ENCODE results near the gene RREB1.

Gene RREB1

DNA sequence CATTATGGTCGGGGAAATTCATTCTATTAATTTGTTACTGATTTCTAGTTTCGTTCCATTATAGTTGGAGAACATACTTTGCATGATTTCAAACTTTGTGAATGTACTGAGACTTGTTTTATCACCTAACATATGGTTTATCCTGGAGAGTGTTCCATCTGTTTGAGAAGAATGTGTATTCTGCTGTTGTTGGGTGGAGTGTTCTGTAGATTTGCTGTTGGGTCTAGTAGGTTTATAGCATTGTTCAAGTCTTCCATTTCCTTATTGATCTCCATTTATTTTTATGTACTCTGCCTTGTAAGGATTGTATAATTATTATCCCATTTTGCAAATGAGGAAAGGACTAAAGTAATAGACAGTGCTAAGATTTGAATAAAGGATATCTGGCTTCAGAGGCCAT, 85.4 kb downstream of the RREB1 start:
- DNase-seq (ENCODE audit: low spot score), result no peak

DNA sequence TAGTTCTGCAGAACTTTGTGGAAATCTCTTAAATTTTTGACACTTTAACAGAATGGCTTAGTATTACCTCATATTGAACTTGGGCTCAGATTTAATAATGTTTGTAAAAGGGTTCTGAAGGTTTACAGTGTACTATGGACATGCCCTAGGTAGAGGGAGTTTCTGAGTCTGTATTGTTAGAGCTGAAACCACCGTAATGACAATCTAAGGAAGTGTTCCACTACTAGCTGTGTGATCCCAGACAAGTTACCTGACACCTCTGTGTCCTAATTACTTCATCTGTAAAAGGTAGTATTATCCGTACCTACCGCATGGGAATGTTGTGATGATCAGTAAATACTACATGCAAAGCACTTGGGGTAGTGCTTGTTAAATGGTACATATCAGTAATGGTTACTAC, 86.9 kb downstream of the RREB1 start:
- no peak for DNase-seq (ENCODE audit: low spot score)

DNA sequence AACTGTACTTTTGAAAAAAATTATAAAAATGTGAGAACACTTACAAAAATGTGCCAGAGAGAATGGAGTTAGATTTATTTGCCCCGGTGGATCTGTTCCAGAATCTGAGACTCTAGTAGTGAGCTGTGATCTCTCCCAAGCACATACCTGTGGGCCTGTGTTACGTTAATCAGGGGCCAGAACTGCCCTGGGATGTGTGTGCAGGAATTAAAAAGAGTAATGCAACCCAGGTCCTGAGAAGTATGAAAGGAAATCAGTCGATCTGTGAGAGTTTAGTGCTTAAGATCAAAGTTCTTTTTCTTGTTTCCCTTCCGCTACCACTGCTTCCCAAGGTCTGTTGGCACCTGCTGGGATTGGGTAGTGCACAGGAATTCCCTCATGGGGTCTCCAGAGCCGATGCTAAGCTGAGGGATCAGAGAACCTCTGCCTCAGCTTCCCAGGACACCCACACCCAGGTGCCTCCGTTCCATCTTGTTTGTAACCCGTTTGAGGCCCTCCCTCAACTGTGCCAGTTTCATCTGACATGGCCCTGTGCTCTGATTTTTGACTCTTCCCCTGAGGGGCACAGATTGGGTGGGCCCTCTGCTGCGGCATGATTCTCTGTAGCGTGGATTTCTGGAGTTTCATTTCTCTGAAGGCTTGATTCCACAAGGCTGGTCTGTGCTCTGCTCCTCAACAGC, 87.7 kb downstream of the RREB1 start:
- no peak for DNase-seq (ENCODE audit: low spot score)

DNA sequence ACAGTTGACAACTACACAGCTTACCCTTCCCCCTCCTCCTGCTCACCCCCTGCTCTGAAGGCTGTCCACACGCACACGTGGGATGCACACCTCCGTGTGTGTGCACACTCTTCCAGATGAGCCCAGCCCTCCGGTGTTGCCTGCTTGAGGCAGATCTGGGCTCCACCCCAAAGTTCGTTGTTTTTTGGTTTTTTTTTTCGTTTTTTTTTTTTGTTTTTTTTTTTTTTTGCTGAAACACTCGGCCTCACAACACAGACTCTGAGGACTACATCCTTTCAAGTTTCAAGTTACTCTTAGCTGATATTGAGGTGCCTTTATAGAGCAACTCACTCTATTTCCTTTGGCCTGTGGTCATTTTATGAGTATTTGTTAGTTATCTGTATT, 88.2 kb downstream of the RREB1 start:
- no peak for DNase-seq (ENCODE audit: low spot score)

DNA sequence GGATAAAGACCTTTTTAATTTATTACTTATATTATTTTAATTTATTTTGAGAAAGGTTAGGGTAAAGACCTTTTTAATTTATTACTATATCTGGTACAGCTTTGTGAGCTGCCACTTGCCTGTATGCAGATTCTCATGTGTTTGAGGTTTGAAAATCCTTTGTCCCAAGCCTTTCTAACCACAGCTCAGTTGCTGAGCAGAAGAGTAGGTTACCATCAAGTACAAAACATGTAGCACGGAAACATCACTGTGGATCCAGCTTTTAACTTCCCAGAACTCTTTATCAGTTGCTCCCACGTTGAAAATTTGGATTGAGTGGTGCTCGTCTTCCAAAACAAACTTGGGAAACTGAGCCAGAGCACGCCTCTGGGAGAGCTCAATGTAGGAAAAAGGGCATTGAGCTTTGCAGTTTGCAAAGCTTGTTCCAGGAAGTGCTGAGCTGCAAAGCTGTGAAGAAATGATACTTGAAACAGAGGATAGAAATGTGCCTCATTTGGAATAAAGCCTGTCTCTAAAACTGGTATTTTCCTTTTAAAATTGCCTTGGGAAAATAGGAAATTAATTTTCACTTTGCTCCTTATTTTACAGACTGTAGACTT, 89.0 kb downstream of the RREB1 start:
- DNase-seq (ENCODE audit: low spot score), result no peak

DNA sequence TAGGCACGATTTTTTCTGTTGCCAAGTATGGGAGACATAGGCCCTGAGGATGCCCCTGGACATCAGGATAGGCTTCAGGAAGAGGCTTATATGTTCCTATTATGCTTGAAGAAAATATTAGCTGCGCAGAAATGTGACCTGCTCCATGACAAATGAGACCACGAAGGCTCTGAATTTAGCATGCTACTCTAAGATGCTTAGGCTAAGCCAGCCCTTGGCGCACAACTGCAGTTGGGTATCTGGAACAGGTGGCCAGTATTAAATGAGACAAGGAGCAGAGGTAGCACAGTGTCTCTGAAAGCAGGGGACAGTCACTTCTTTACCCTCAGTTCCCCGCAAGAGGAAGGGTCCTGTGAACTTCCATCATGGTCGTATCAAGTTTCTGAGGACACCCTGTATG, 90.0 kb downstream of the RREB1 start:
- DNase-seq (ENCODE audit: low spot score), result no peak

DNA sequence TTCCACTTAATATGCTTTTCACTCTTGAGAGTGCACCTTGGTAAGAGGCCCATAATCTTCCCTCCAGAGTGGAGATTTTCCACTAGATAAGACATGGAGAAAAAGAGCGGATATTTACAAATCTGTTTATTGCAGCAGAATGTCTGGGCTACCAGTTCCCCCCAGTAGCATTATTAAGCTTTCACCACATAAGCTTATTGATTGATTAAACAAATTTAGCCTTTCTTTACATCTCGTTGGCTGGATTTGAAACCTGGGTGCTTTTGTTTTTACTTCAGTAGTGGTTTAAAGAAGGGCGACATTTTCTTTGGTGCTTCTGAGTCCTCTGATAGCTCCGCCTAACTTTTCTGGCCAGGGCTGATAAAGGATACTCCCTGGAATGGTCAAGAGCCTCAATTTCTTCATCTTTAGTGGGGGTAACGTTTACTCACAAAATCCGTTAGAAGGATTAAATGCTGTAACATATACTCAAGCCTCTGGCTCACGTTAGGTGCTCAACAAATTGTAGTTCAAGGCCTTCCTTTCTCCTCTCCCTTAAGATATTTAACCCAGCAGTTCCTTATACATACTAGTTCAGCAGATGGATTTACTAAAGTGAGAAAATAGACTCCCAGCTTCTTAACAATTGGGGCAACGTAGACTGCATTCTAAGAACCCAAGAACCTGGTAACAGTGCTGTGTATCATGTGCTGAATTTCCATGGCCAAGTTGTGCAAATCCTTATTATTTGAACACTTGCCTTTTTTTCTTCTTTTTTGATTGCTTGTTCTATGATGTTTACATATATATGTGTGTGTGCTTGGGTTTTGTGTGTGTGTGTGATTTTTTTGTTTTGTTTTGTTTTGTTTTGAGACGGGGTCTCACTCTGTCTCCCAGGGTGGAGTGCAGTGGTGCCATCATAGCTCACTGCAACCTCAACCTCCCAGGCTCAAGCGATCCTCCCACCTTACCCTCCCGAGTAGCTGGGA, 91.4 kb downstream of the RREB1 start:
- no peak for DNase-seq (ENCODE audit: low spot score)

DNA sequence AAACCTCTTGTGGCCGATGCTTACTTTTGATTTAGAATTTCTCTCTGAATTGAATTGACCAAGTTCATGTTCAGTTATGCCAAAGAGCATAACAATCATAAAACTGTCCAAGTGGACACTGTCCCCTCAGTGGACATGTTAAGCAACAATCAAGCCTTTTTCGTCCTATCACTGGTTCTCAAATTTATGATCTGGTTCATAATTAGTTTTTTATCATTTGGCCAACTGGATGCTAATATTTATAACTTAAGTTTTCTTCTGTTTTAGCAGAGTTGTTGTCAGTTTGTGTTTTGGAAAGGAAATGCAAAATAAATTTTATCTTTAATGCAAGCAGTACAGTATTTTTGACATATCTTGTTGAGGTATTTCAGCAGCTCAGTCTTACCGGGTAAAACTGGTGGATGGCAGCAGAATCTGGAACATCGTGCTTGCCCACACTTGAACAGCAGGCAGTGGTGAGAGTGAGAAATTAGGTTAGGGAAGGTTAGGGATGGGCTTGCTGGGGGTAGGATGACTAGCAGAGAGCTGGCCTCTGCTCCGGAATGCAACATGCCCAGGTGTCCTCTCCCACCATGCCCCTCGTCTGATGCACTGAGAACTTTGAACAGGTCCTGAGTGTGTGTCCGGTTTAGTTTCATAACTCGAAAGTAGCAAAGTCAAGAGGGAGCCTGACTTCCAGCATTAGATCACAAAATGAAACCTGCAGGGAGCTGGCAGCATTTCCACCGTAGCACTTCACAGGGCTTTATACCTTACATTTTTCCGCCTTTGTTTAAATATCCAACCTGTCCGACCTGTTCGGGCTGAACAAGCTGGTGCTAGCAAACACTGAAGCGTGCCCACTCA, 93.1 kb downstream of the RREB1 start:
- DNase-seq (ENCODE audit: low spot score), result no peak

DNA sequence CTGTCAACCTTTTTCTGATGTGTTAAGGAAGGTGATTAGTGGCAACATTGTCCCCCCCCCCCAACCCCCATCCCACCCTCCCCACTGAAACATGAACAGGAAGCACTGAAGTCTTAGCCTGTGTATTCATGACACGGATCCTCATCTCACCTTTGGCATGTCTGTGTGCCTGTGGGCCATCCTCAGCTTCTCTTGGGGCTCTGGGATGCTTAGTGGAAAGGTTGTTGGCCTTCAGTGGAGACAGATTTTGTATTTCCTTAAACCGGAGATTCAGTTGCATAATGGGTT, 93.6 kb downstream of the RREB1 start:
- no peak for DNase-seq (ENCODE audit: low spot score)

DNA sequence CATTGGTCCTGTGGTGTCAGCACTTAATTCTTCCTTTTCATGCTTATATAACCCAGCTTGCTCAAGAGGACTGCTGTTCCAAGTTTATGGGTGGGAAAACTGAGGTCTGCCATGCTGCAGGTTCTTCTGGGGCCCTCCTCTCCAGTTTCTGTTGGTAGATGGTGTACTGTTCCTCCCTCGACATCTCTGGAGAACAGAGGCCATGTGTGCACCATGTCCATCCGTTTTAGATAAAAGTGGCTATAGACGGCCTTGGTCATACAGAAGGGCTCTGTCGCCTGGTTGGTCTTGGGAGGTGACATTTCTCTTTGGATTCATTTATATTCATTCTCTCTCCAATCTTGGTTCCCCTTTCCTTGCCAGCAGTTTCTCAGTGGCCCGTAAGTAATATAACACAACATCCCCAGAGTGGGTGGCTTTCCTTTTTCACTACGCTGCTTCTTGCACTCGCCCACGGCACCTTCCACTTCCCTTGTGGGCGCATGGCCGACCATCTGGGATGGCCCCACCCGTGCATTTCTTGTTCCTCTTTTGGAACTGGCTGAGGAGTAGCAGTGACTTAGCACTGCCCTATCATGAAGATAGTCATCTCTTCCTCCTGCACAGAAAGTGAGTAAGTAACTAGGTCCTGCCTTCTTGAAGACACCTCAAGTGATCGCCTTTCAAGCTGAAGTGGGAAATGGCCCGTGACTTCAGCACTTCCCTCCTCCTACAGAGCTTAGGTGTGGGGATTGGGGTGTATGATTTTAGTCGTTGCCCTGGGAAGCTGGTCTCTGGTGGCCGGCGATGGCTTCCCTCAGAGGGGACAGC, 94.2 kb downstream of the RREB1 start:
- DNase-seq (ENCODE audit: low spot score), result no peak

DNA sequence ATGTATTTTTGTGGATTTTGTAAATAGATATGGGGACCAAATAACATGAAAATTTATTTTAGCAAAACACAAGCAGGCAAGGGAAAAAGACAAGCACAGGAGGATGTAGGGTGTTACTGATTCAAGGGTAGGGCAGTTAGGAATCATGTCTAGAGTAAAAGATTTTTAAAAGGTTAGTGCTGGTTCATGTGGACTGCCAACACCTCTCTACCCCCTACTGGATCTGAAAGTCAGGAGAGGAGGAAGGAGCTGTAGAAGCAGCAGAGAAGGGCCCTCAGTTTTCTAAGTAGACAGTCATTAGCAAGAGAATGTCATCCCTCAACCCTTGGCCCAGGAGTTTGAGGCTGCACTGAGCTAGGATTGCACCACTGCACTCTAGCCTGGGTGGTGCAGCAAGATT, 95.2 kb downstream of the RREB1 start:
- DNase-seq (ENCODE audit: low spot score), result no peak

DNA sequence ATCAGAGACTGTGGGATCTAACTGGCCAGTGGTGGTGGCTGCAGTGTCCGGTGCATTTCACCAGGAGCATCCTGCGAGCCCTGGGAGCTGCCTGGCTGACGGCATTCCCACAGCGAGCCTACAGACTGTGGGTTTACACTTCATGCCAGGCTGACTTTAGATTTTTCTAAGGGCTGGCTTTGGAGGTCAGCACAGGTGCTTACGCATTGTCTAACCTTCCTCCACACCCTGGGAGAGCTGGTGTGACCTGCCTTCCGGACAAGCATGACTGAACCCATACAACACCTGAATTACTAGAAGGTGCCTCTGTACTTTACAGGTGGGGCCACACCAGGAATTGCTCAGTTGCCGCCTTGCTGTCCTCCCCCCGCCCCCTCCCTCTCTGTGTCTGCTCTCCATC, 96.2 kb downstream of the RREB1 start:
- DNase-seq (ENCODE audit: low spot score), result no peak

DNA sequence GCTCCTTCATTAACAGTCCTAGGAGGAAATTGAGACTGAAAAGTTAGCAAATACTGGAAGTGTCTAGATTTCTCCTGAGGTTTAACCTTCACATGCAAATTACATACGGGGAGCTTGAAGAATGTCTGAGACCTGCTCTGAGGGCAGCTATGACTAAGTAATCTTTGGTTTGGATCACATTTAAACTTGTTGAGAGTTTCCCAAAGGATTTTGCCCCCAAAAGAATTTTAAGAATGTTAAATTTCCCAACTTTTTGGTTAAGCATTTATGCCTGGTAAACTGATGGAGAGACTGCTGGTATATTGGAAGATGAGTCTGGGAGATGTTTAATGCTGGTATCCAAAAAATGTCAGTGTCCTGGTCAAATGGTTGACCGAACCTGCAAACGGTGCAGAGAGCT, 97.0 kb downstream of the RREB1 start:
- no peak for DNase-seq (ENCODE audit: low spot score)

DNA sequence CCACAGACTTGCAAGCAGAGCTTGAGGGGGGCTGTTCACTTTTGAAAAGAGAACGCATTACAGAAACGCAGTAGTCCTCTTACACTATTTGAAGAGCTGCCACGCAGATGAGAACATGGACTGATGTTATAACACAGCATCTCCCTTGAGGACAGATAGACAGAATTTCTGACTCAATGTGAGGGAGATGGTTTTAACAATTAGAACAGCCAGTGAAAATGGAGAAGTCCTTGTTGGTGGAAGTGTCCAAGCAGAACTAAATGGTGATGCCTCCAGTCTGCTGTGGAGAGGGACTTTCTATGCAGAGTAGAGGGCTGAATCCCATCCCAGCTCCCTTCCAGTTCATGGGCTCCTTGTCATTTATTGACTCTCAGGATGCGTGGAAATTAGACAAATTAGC, 100.0 kb downstream of the RREB1 start:
- DNase-seq (ENCODE audit: low spot score), result no peak

DNA sequence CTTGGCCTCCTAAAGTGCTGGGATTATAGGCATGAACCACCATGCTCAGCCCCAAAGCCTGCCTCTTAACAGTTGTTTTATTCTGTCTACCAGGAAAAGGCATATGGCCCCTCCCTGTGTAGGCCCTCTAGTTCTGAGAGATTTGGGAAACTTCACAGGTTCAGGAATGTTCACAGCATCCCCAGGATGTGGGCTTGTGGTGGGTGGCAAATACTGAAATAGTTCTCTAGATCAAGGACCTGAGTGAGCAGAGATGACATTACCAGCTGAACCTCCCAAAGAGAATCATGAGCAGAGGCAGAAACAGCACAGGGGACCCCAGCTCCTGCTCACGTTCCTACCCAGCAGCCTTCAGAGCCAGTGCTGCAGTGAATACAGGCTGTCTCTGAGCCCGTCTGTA, 105.7 kb downstream of the RREB1 start:
- DNase-seq (ENCODE audit: low spot score), result no peak

DNA sequence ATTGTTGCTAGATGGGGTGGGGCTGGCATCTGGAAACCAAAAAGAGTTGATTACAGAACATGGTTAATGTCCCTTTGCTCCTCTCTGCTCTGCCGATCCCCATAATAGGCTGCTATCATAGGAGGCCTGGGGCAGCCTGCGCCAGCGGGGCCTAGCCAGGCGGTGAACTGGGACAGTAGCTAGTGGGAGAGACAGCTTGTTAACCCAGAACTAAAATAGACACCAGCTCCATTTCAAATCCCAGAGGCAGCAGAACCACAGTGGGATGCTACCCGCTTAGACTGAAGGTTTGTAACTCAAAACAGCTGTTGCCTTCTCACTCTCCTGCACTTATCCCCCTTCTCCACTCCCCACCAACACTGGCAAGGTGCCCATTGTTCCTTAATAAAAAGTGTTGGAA, 106.7 kb downstream of the RREB1 start:
- DNase-seq (ENCODE audit: low spot score), result no peak

DNA sequence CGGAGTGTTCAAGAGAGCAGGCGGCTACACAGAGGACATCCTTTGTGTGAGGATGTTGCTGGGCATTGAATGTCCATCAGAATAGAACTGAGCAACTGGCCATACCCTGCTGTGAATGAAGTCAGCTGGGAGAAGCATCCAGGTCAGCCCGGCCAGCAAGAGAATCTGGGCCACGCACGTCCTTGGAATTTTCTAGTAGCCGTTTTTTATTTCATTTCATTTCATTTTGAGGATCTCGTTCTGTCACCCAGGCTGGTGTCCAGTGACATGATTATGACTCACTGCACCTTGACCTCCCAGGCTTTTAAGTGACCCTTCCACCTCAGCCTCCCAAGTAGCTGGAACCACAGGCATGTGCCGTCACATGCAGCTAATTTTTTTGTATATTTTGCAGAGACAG, 107.4 kb downstream of the RREB1 start:
- DNase-seq (ENCODE audit: low spot score), result no peak

DNA sequence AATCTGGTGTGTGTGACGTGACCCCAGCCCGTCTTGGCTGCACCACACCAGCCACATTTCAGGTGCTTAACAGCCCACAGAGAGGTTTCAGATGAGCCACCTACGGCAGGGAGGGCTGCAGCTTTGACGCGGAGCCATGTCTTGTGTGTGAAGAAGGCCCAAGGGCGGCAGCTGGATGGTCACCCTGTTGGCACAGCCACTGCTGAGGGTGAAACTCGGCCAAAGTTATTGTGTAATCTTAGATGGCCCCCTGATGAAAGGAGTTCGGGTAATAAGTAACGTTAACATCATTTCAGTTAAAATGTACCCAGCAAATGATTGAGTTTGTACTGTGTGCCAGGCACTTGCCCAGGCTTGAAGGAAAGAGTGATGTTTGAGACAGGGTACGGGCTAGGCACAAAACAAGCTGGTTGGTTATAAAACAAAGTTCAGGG, 108.1 kb downstream of the RREB1 start:
- no peak for DNase-seq (ENCODE audit: low spot score)

DNA sequence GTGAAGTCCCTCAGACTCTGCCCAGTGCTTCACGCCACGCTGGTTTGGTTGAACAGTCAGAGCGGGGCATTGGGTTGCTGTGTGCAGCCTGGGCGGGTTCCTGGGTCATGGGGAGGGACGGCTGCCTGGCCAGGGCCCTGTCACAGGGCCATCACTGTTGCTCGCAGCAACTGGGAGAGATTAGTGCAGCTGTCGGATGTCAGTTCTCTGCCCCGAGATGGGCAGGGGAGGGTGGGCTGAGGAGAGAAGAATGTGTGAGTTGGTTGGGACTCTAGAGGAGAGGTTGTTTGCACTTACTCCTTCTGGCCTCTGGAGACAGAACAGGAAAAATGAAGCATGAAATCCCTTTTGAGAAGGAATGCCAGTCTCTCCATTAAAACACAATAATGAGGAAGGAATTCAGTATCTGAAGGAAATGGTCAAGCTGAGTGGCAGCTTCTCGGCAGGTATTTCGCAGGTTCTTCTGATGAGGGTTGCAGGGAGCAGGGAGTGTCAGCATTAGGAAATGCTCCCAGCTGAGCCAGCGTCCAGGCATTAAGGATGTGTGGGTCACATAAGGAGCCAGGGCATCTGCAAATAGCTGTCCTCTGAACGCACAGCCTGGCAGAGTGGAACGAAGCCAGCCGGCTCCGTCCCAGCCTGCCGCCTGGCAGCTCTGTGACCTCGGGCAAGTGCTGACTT, 109.3 kb downstream of the RREB1 start:
- no peak for DNase-seq (ENCODE audit: low spot score)

DNA sequence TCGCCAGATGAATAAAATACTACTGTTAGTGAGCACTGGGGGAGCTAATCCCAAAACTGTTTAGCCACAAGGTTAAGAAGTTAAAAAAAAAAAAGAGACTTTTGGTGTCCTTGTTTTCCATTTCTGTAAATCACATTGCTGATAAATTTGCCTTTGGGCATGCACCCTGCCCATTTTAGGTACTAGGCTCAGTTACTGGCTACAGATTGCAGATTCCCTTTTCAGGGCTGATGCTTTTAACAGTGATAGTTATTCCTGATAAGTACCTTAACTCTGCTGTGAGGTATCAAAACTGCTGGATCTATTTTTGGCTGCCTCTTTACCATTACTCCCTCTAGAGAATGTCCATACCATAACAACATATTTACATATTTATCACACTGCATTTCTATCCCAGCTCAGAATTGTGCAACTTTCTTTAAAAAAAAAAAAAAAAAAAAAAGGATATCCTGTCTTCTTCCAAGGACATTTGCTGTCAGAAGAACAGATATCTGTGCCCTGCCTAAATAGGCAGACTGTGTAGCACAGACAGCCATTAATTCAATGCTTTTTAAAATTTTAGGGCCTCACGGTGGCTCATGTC, 110.7 kb downstream of the RREB1 start:
- no peak for DNase-seq (ENCODE audit: low spot score)

DNA sequence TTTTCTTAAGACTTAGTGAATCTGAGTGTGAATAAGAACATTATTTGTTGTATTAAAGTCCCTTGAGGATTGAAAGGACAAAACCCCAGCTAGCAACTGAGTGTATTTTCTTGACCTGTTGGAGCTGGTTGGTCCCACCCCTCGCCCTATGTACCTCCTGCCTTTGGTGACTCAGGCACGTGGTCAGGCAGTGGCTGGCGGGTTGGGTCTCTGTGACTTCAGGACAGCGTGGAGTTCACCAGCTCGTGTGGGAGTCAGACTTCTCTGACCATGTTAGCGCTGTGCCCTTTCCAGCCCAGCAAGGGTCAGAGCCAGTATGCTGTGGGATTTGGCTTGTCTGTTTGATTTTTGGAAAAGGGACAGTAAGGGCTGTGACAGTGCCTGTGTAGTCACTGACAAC, 111.5 kb downstream of the RREB1 start:
- no peak for DNase-seq (ENCODE audit: low spot score)

Measured in cerebellar cortex (tissue), 1 donor.